Measurements from ENCODE around the gene KRT84.

The KRT84 gene

GRCh38 chr12:52382854-52383253 lies 2.6 kb downstream of the KRT84 start:
- DNase-seq (ENCODE audit: low read depth), result no peak

DNA sequence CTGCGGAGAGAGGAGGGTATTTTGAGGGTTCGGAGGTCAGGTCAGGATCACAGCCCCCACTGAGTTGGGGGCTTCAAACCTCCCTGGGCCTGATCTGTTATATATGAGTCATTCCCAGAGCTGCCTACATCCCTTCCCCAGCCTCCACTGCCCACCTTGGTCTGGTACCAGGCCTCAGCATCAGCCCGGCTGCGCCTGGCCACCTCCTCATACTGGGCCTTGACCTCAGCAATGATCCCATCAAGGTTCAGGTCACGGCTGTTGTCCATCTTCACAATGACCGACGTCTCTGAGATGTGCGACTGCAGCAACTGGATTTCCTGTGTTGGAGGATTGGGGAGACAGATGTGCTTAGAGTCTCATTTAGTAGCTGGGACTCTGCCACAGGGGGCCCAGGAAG lies 4.2 kb downstream of the KRT84 start:
- no peak for DNase-seq (ENCODE audit: low read depth)

DNA sequence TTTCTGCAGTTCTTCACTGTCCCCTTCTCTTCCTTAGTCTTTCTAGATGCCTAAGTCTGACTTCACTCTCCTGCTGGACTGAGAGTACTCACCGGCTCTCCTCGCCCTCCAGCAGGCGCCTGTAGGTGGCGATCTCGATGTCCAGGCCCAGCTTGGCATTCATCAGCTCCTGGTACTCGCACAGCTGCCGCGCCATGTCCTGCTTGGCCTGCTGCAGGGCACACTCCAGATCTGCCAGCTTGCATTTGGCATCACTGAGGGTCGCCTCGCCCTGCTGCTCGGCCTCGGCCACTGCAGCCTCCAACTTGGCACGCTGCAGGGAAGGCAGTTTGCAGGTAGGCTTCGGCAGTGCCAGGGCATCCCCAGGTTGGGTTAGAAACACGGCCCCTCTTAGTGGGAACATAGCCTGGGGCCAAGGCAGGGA lies 5.2 kb downstream of the KRT84 start:
- DNase-seq (ENCODE audit: low read depth), result peak; percentile 35

- no peak for DNase-seq (ENCODE audit: low read depth)
These were observed 5.9 kb downstream of the KRT84 start for GRCh38 chr12:52379536-52379935.

- no peak for DNase-seq (ENCODE audit: low read depth)
These were observed 7.4 kb downstream of the KRT84 start for GRCh38 chr12:52378091-52378490.

- no peak for DNase-seq (ENCODE audit: low read depth)
These were observed 8.2 kb downstream of the KRT84 start for GRCh38 chr12:52377266-52377665.

- peak; percentile 90 for DNase-seq (ENCODE audit: low read depth)
These were observed 13.0 kb downstream of the KRT84 start for GRCh38 chr12:52372216-52373154.

DNA sequence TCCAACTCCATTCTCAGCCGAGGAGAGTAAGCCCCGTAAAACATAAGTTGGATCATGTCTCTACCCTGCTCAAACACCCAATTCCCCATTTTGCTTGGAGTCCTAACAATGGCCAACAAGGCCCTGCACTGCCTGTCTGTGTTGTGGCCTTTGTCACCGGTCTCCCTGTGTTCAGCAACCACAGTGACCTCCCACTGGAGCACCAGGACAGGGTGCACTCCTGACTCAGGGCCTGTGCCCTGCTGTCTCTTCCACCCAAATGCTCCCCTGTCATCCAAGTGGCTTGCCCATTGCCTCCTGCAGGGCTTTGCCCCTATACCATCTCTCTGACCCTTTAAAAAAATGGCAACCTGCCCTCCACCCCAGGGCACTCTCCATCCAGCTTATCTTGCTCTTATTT lies 13.7 kb downstream of the KRT84 start:
- DNase-seq (ENCODE audit: low read depth), result no peak

DNA sequence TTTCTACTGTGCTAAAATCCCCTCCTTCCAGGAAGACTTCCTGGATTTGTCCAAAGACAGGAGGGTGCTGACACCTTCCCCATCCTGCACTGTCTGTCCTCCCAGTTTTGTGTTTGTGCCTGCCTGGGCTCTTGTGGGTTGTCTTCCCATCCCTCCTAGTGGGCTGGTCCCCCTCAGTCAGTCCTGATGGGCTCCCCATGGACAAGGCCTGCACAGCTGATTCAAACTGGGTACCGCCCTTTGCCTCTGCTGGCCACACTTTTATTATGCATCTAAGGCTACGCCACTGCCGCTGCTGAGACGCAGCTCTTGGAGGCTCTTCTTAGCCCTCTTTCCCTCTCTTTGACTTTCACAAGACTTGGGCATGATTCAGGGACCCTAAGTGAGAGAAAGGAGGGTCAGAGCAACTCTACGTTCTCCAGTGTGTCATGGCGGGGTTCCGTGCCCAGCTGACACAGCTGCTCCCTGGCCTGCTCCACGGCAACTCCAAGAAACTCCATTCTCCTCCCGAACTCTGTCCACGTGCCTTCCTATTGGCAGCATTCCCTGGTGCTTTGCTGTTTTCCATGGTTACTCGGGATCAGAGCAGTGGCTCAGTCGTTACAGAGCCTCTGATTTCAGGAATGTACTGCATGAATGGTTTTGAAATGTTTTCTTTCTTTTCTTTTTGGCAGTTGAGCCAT lies 14.4 kb downstream of the KRT84 start:
- peak; percentile 66 for DNase-seq (ENCODE audit: low read depth)

DNA sequence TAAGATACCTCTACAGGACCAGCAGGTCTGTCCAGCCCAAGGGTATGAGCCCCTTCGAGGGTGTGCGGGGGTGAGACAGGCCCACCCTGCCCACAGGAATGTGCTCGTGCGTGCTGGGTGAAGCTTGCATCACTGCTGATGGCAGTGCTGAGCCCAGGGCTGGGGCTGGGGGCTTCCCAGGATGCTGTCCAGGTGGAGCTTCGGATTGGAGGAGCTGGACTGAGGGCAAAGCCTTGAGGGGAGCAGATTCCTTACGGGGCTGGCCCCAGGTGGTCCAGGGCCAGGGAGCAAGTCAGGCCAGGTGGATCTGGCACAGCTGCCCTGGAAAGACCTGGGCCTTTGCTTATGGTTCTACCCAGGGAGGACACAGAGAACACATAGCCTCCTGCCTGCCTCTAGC lies 15.6 kb downstream of the KRT84 start:
- DNase-seq (ENCODE audit: low read depth), result no peak

- DNase-seq (ENCODE audit: low read depth), result no peak
These were observed 16.2 kb downstream of the KRT84 start for GRCh38 chr12:52369211-52369610.

- no peak for DNase-seq (ENCODE audit: low read depth)
These were observed 16.9 kb downstream of the KRT84 start for GRCh38 chr12:52368508-52368907.

DNA sequence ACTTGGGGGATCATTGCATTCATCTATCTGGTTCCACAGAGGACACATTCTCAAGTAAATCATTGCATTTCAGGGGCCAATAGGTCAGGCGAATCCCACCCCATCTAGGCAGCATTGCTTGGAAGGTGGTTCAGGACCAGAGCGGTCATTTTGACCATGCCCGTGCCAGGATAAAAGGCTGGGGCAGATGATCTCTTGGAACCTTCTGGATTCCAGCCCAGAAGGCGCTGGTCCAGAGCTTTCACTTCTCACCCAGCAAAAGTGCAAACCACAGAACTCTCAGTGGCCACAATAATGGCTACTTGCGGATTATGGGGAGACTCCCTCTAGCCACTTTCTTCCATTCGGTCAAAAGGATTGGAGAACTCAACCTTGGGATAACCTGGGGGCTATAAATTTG lies 17.6 kb downstream of the KRT84 start:
- no peak for DNase-seq (ENCODE audit: low read depth)

- DNase-seq (ENCODE audit: low read depth), result no peak
These were observed 18.5 kb downstream of the KRT84 start, which contains the start of gene KRT85 for GRCh38 chr12:52366738-52367485. KRT85 (minus strand) TSS chr12:52367481; CDS start chr12:52367405, 76 bp downstream.

GRCh38 chr12:52364901-52365489 lies 20.5 kb downstream of the KRT84 start:
- no peak for DNase-seq (ENCODE audit: low read depth)

GRCh38 chr12:52364061-52364460 lies 21.4 kb downstream of the KRT84 start:
- no peak for DNase-seq (ENCODE audit: low read depth)

GRCh38 chr12:52363111-52363679 lies 22.3 kb downstream of the KRT84 start:
- no peak for DNase-seq (ENCODE audit: low read depth)

- DNase-seq (ENCODE audit: low read depth), result no peak
These were observed 23.2 kb downstream of the KRT84 start for GRCh38 chr12:52362118-52362726.

DNA sequence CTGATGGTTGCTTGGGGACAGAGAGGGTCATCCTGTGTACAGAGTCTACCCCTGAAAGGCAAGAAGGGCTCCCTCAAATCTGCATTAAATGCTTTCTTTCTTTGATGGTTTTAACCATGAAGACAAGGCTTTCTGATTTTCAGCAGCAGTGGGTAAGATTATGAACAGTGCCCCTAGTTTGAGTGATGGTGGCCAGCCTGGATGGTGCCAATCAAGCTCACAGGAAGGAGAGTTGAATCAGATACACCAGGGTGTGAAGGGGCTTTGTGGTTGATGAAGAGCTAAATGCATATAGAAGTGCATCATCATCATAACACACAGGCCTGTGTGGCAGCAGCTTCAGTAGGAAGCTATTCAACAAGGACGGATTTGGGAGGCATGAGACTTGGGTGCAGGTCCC lies 23.9 kb downstream of the KRT84 start:
- DNase-seq (ENCODE audit: low read depth), result no peak

DNA sequence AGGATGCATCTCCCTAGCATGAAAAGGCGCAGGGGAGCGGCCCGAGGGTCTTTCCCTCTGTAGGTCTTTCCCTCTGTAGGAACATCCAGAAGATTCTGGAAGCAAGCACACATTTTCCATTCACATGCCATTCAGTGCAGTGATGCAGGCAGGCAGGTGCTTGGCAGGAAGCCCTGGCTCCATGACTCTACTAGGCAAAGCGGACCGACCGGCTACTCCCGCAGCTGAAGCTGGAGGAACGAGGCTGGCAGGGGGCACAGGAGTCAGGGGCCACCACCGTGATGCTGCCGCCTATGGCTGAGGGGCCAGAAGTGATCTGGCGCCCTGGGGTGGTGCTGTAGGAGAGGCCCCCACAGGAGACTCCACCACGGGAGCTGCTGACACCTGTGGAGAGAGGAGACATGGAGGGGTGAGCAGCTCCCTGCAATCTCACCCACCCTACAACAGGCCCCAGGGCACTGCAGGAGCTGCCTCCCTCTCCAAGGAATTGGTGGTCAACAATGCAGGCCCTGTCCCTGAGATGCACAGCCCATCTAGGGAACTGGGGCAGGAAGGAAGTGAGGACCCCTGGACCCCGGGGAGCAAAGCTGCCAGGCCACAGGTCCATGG lies 24.7 kb downstream of the KRT84 start:
- DNase-seq (ENCODE audit: low read depth), result no peak

DNA sequence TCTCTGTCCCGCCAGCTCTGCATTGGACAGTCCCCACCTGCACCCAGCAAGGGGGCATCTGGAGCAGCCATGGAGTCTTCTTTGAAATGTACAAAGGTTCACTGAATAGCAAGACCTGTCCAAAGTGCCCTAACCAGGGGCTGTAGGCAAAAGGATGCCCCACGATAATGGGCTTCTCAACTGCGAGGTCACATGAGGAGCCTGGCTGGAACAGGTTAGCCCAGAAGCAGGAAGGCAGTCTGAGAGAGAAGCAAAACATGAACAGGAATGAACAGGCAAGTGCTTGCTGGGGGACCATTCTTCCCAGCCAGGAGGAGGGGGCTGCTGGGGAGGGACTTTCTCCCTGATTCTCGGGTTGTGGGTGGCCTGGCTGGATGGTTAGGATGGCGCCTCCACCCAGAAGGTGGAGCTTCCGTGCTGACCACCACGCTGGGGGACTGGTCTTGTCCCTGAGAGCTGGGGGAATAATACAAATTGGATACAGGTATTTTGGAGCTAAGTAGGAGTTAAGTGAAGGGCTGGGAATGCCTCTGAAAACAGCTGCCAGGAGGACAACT lies 25.3 kb downstream of the KRT84 start:
- DNase-seq (ENCODE audit: low read depth), result no peak

All from amniotic epithelial cell (primary cell).